ENCODE measurements around the gene SLIT3. TPM values are rescaled to one million over a fixed set of nuclear protein-coding genes. Genes with fewer than 3 reads are reported as not detected.

The SLIT3 gene
- total and polyA plus RNA-seq, 5 donors from 2014 or later: not detected

GRCh38 chr5:168975331-168975730 is 325.6 kb downstream of the SLIT3 start:
- H3K27me3 Mint-ChIP-seq: peaks cover 28% of the 10 kb centered on the region
- DNase-seq: no peak
- H3K4me3 Mint-ChIP-seq: no peak overlapping the region
- H3K27ac Mint-ChIP-seq: no peak overlapping the region
- Histone ChIP-seq H3K27me3 (ENCODE audit: control insufficient read depth, insufficient read depth, low read length) (no peaks in the 10 kb centered on the region), H3K4me1 (ENCODE audit: control insufficient read depth, insufficient read depth, low read length, poor library complexity, severe bottlenecking) (no peaks in the 10 kb centered on the region), H3K27ac (ENCODE audit: insufficient read depth, low read length, poor library complexity, severe bottlenecking) (no peak overlapping the region), H3K9me3 (ENCODE audit: control insufficient read depth in 2 of 2, low read length in 2 of 2) (no peaks in the 10 kb centered on the region), H3K36me3 (ENCODE audit: control insufficient read depth, insufficient read depth, low read length) (no peaks in the 10 kb centered on the region), H3K4me3 (ENCODE audit: low read depth, low read length) (no peak overlapping the region)
- H3K36me3 Mint-ChIP-seq: no peaks in the 10 kb centered on the region
- no peak for ATAC-seq (ENCODE audit: low read depth in 2 of 2)
- H3K9me3 Mint-ChIP-seq: no peaks in the 10 kb centered on the region
- no peaks in the 10 kb centered on the region for H3K4me1 Mint-ChIP-seq

GRCh38 chr5:168974082-168974481 is 326.9 kb downstream of the SLIT3 start:
- Histone ChIP-seq H3K4me3 (ENCODE audit: low read depth, low read length) (no peak overlapping the region), H3K36me3 (ENCODE audit: control insufficient read depth, insufficient read depth, low read length) (no peaks in the 10 kb centered on the region), H3K27me3 (ENCODE audit: control insufficient read depth, insufficient read depth, low read length) (no peaks in the 10 kb centered on the region), H3K4me1 (ENCODE audit: control insufficient read depth, insufficient read depth, low read length, poor library complexity, severe bottlenecking) (no peaks in the 10 kb centered on the region), H3K27ac (ENCODE audit: insufficient read depth, low read length, poor library complexity, severe bottlenecking) (no peak overlapping the region), H3K9me3 (ENCODE audit: control insufficient read depth in 2 of 2, low read length in 2 of 2) (no peaks in the 10 kb centered on the region)
- Mint-ChIP-seq H3K27me3 (peaks cover 27% of the 10 kb centered on the region), H3K4me1 (no peaks in the 10 kb centered on the region), H3K36me3 (no peaks in the 10 kb centered on the region), H3K9me3 (peaks cover 0 to 2% (median 0%) of the 10 kb centered on the region in 7 donors), H3K4me3 (no peak overlapping the region), H3K27ac (no peak overlapping the region)
- DNase-seq: no peak
- ATAC-seq (ENCODE audit: low read depth in 2 of 2): no peak

DNA sequence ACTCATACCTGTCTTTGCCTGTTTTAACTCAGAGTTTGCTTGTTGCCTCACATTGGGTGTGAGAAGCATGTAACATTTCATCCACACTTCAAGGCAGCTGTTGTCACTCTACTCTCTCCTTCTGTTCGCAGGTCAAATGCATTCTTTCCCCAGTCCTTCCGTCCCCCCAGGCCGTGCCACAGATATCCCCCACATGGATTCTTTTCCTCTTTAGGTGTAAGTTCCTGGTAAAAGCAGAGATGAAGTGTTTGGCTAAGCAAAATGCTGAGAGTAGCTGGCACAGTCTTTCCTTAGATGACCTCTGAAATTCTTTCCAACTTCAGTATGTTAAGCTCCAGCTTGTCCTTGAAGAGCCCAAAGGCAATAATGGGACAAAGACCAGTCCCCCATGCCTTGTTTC is 328.2 kb downstream of the SLIT3 start:
- H3K4me3 ChIP-seq (ENCODE audit: low read depth, low read length): no peak overlapping the region
- H3K4me1 Mint-ChIP-seq: no peaks in the 10 kb centered on the region
- H3K27ac Mint-ChIP-seq: no peak overlapping the region
- H3K9me3 Mint-ChIP-seq: peaks cover 0 to 3% (median 0%) of the 10 kb centered on the region in 7 donors
- no peaks in the 10 kb centered on the region for H3K4me1 ChIP-seq (ENCODE audit: control insufficient read depth, insufficient read depth, low read length, poor library complexity, severe bottlenecking)
- H3K27me3 Mint-ChIP-seq: peaks cover 27% of the 10 kb centered on the region
- no peaks in the 10 kb centered on the region for H3K36me3 Mint-ChIP-seq
- DNase-seq: no peak
- no peaks in the 10 kb centered on the region for H3K27me3 ChIP-seq (ENCODE audit: control insufficient read depth, insufficient read depth, low read length)
- no peaks in the 10 kb centered on the region for H3K36me3 ChIP-seq (ENCODE audit: control insufficient read depth, insufficient read depth, low read length)
- no peak for ATAC-seq (ENCODE audit: low read depth in 2 of 2)
- no peak overlapping the region for H3K4me3 Mint-ChIP-seq
- H3K9me3 ChIP-seq (ENCODE audit: control insufficient read depth in 2 of 2, low read length in 2 of 2): no peaks in the 10 kb centered on the region
- H3K27ac ChIP-seq (ENCODE audit: insufficient read depth, low read length, poor library complexity, severe bottlenecking): no peak overlapping the region

- H3K27me3 Mint-ChIP-seq: peaks cover 23% of the 10 kb centered on the region
- no peak for ATAC-seq (ENCODE audit: low read depth in 2 of 2)
- H3K4me3 Mint-ChIP-seq: no peak overlapping the region
These were observed 329.8 kb downstream of the SLIT3 start for GRCh38 chr5:168971100-168971499.

DNA sequence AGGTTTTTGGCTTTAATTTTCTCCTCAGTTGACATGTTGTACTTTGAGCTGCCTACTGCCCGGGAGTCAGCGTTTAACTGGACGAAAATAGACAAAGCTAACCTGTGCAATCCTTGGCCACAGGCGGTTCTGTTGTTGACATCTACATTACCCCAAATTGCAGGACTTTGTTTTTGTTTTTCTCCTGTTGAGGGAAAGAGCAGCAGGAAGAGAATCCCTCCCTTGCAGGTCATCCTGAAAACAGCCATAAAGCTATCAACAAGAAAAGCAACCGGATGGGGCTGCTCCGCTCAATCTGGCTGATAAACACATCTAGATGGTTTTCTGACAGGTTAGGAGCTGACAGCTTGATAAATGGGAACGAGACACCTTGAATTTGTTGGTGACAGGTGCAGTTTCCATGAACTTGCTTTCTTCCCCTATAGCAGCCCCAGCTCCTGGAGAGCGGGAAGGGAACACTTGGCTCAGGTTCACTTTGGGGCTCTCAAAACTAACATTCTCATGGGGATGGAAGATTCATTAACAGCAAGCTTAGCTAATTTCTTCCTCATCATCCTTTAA is 331.5 kb downstream of the SLIT3 start:
- Mint-ChIP-seq H3K4me3 (no peak overlapping the region), H3K27ac (no peak overlapping the region), H3K27me3 (peaks cover 27% of the 10 kb centered on the region), H3K9me3 (peaks cover 0 to 3% (median 0%) of the 10 kb centered on the region in 7 donors), H3K4me1 (no peaks in the 10 kb centered on the region), H3K36me3 (no peaks in the 10 kb centered on the region)
- DNase-seq (no peak), ATAC-seq (ENCODE audit: low read depth in 2 of 2) (no peak)
- no peaks in the 10 kb centered on the region for H3K9me3 ChIP-seq (ENCODE audit: control insufficient read depth in 2 of 2, low read length in 2 of 2)
- no peaks in the 10 kb centered on the region for H3K36me3 ChIP-seq (ENCODE audit: control insufficient read depth, insufficient read depth, low read length)
- no peaks in the 10 kb centered on the region for H3K4me1 ChIP-seq (ENCODE audit: control insufficient read depth, insufficient read depth, low read length, poor library complexity, severe bottlenecking)
- H3K27me3 ChIP-seq (ENCODE audit: control insufficient read depth, insufficient read depth, low read length): no peaks in the 10 kb centered on the region
- H3K27ac ChIP-seq (ENCODE audit: insufficient read depth, low read length, poor library complexity, severe bottlenecking): no peak overlapping the region
- H3K4me3 ChIP-seq (ENCODE audit: low read depth, low read length): no peak overlapping the region

More at GRCh38 chr5:168971100-168971499, 329.8 kb downstream of the SLIT3 start:
- H3K9me3 Mint-ChIP-seq: peaks cover 0 to 3% (median 0%) of the 10 kb centered on the region in 7 donors
- no peak overlapping the region for H3K4me3 ChIP-seq (ENCODE audit: low read depth, low read length)
- H3K9me3 ChIP-seq (ENCODE audit: control insufficient read depth in 2 of 2, low read length in 2 of 2): no peaks in the 10 kb centered on the region
- no peak overlapping the region for H3K27ac ChIP-seq (ENCODE audit: insufficient read depth, low read length, poor library complexity, severe bottlenecking)
- no peaks in the 10 kb centered on the region for H3K4me1 Mint-ChIP-seq
- no peak overlapping the region for H3K27ac Mint-ChIP-seq
- H3K36me3 ChIP-seq (ENCODE audit: control insufficient read depth, insufficient read depth, low read length): no peaks in the 10 kb centered on the region
- H3K36me3 Mint-ChIP-seq: no peaks in the 10 kb centered on the region
- H3K4me1 ChIP-seq (ENCODE audit: control insufficient read depth, insufficient read depth, low read length, poor library complexity, severe bottlenecking): no peaks in the 10 kb centered on the region
- no peaks in the 10 kb centered on the region for H3K27me3 ChIP-seq (ENCODE audit: control insufficient read depth, insufficient read depth, low read length)
- no peak for DNase-seq

- H3K4me1 Mint-ChIP-seq: no peaks in the 10 kb centered on the region
- peaks cover 0 to 3% (median 0%) of the 10 kb centered on the region in 7 donors for H3K9me3 Mint-ChIP-seq
- Histone ChIP-seq H3K36me3 (ENCODE audit: control insufficient read depth, insufficient read depth, low read length) (no peaks in the 10 kb centered on the region), H3K4me1 (ENCODE audit: control insufficient read depth, insufficient read depth, low read length, poor library complexity, severe bottlenecking) (no peaks in the 10 kb centered on the region), H3K4me3 (ENCODE audit: low read depth, low read length) (no peak overlapping the region), H3K27me3 (ENCODE audit: control insufficient read depth, insufficient read depth, low read length) (peaks cover 2% of the 10 kb centered on the region), H3K27ac (ENCODE audit: insufficient read depth, low read length, poor library complexity, severe bottlenecking) (no peak overlapping the region), H3K9me3 (ENCODE audit: control insufficient read depth in 2 of 2, low read length in 2 of 2) (no peaks in the 10 kb centered on the region)
- H3K27me3 Mint-ChIP-seq: peaks cover 21% of the 10 kb centered on the region
- H3K4me3 Mint-ChIP-seq: no peak overlapping the region
- no peaks in the 10 kb centered on the region for H3K36me3 Mint-ChIP-seq
- no peak overlapping the region for H3K27ac Mint-ChIP-seq
- ATAC-seq (ENCODE audit: low read depth in 2 of 2): no peak
- DNase-seq: no peak
These were observed 332.9 kb downstream of the SLIT3 start for GRCh38 chr5:168967882-168968620.

DNA sequence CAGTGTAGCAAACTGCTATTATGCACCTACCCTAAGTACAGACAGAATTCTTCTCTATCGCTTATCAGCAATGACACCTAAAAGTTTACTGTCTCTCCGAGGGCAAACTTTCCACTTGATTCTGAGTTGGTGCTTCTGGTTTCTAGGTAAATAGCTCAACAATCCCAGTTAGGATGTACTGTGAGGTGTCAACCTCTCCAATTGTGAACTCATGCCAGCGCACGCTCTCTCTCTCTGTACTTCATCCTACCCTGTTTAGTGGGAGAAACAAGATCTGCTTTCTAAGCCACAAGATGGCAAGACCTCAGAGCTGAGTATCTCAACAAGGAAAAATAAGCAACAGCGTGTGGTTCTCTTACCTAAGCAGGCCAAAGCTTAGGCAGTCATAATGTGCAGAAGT is 335.3 kb downstream of the SLIT3 start:
- H3K4me3 Mint-ChIP-seq: no peak overlapping the region
- H3K9me3 ChIP-seq (ENCODE audit: control insufficient read depth in 2 of 2, low read length in 2 of 2): no peaks in the 10 kb centered on the region
- peaks cover 6% of the 10 kb centered on the region for H3K27me3 Mint-ChIP-seq
- no peak for ATAC-seq (ENCODE audit: low read depth in 2 of 2)
- H3K4me1 ChIP-seq (ENCODE audit: control insufficient read depth, insufficient read depth, low read length, poor library complexity, severe bottlenecking): no peaks in the 10 kb centered on the region
- no peak overlapping the region for H3K4me3 ChIP-seq (ENCODE audit: low read depth, low read length)
- H3K27me3 ChIP-seq (ENCODE audit: control insufficient read depth, insufficient read depth, low read length): peaks cover 2% of the 10 kb centered on the region
- peaks cover 0 to 3% (median 0%) of the 10 kb centered on the region in 7 donors for H3K9me3 Mint-ChIP-seq
- H3K27ac Mint-ChIP-seq: no peak overlapping the region
- H3K36me3 Mint-ChIP-seq: no peaks in the 10 kb centered on the region
- H3K4me1 Mint-ChIP-seq: no peaks in the 10 kb centered on the region
- no peak overlapping the region for H3K27ac ChIP-seq (ENCODE audit: insufficient read depth, low read length, poor library complexity, severe bottlenecking)
- DNase-seq: no peak
- H3K36me3 ChIP-seq (ENCODE audit: control insufficient read depth, insufficient read depth, low read length): no peaks in the 10 kb centered on the region

GRCh38 chr5:168964182-168964581 is 336.8 kb downstream of the SLIT3 start:
- Histone ChIP-seq H3K27me3 (ENCODE audit: control insufficient read depth, insufficient read depth, low read length) (peaks cover 6% of the 10 kb centered on the region), H3K4me1 (ENCODE audit: control insufficient read depth, insufficient read depth, low read length, poor library complexity, severe bottlenecking) (no peaks in the 10 kb centered on the region), H3K4me3 (ENCODE audit: low read depth, low read length) (no peak overlapping the region), H3K9me3 (ENCODE audit: control insufficient read depth in 2 of 2, low read length in 2 of 2) (no peaks in the 10 kb centered on the region), H3K36me3 (ENCODE audit: control insufficient read depth, insufficient read depth, low read length) (no peaks in the 10 kb centered on the region), H3K27ac (ENCODE audit: insufficient read depth, low read length, poor library complexity, severe bottlenecking) (no peak overlapping the region)
- ATAC-seq (ENCODE audit: low read depth in 2 of 2) (no peak), DNase-seq (no peak)
- peaks cover 4% of the 10 kb centered on the region for H3K27me3 Mint-ChIP-seq
- no peaks in the 10 kb centered on the region for H3K36me3 Mint-ChIP-seq
- no peak overlapping the region for H3K27ac Mint-ChIP-seq
- peaks cover 0 to 3% (median 0%) of the 10 kb centered on the region in 7 donors for H3K9me3 Mint-ChIP-seq
- H3K4me3 Mint-ChIP-seq: no peak overlapping the region
- no peaks in the 10 kb centered on the region for H3K4me1 Mint-ChIP-seq

Data from CD4-positive, CD25-positive, alpha-beta regulatory T cell (primary cell).